Gastroesophageal sphincter (tissue), 3 donors: ENCODE results near the gene LMTK2.

Source experiments
- CTCF ChIP-seq, 4 experiments: fragments of 200-600 bp in 2 of 4; fragments of 450-650 bp in 2 of 4; sonication (generic) in 1 of 4; IDR thresholded peaks; one replicate each; pipeline ENCODE4 v1.5.1; 2017 to 2019; ENCODE audit warnings: antibody characterized with exemption in 4 of 4, mild to moderate bottlenecking in 2 of 4, moderate library complexity in 2 of 4
- EP300 ChIP-seq: sonication (generic); formaldehyde crosslinking; IDR thresholded peaks from one replicate; pipeline ENCODE4 v1.6.1; 2017; ENCODE audit warnings: antibody characterized with exemption, mild to moderate bottlenecking
- POLR2A ChIP-seq, 2 donors: fragments of 450-650 bp; IDR thresholded peaks; one replicate each; pipeline ENCODE4 v1.6.1; 2017; ENCODE audit warnings: antibody characterized with exemption in 2 of 2, mild to moderate bottlenecking in 2 of 2, moderate library complexity in 1 of 2
- POLR2AphosphoS5 ChIP-seq: sonication (generic); formaldehyde crosslinking; IDR thresholded peaks from one replicate; pipeline ENCODE4 v1.6.1; 2017; ENCODE audit warnings: antibody characterized with exemption

- TF ChIP-seq CTCF (IDR thresholded peaks at IDR 0.05) (no peak), POLR2A (IDR thresholded peaks at IDR 0.05) (no peak), POLR2AphosphoS5 (no peak), EP300 (no peak)
Observed at GRCh38 chr7:98224701-98225181, 118.1 kb downstream of the LMTK2 start.
